Tibial artery (tissue), 4 donors: ENCODE results near the gene COL24A1.

ENCODE experiments used
- DNase-seq, 2 donors: peaks; one replicate each; pipeline ENCODE4 v3.0.0-alpha.2; 2019
- H3K27ac ChIP-seq, 2 donors: fragments of 200-600 bp; sonication (generic) in 1 of 2; 1 replicate in 1 of 2; 2 replicates in 1 of 2; pipeline ENCODE4 v1.5.1; 2018 to 2019; ENCODE audit warnings: mild to moderate bottlenecking in 1 of 2
- H3K27me3 ChIP-seq, 2 donors: fragments of 200-600 bp; sonication (generic) in 1 of 2; one replicate each; pipeline versions ENCODE4 v1.5.1 to v1.6.0; 2016 to 2019
- H3K36me3 ChIP-seq, 3 donors: fragments of 200-600 bp; sonication (generic) in 2 of 3; one replicate each; pipeline ENCODE4 v1.5.1; 2016 to 2019; ENCODE audit warnings: mild to moderate bottlenecking in 2 of 3
- H3K4me1 ChIP-seq, 4 donors: fragments of 200-600 bp; sonication (generic) in 2 of 4; 1 replicate in 3 of 4; 2 replicates in 1 of 4; pipeline ENCODE4 v1.5.1; 2016 to 2019
- H3K4me3 ChIP-seq, 2 donors: fragments of 200-600 bp; sonication (generic) in 1 of 2; 1 replicate in 1 of 2; 2 replicates in 1 of 2; pipeline ENCODE4 v1.5.1; 2018 to 2019; ENCODE audit warnings: mild to moderate bottlenecking in 2 of 2
- H3K9me3 ChIP-seq, 3 donors: fragments of 200-600 bp; sonication (generic) in 1 of 3; one replicate each; pipeline ENCODE4 v1.5.1; 2016 to 2019
- CTCF ChIP-seq, 2 experiments: fragments of 200-600 bp in 1 of 2; fragments of 450-650 bp in 1 of 2; IDR thresholded peaks; one replicate each; pipeline ENCODE4 v1.5.1; 2017 to 2019; ENCODE audit warnings: antibody characterized with exemption in 2 of 2, mild to moderate bottlenecking in 1 of 2, moderate library complexity in 1 of 2
- intact Hi-C: fragments of 100-400 bp; cut with DNase I; formaldehyde crosslinking; loops from one replicate; pipeline ENCODE4 v1.15.0; 2023; ENCODE audit warnings: low total_unique reads

COL24A1 gene

GRCh38 chr1:86035101-86035500 lies 121.5 kb downstream of the COL24A1 start:
- Histone ChIP-seq H3K27me3 (no peaks in the 10 kb centered on the region), H3K4me1 (no peaks in the 10 kb centered on the region), H3K27ac (no peak overlapping the region), H3K4me3 (no peak overlapping the region), H3K36me3 (no peaks in the 10 kb centered on the region), H3K9me3 (no peaks in the 10 kb centered on the region)
- intact Hi-C loops, result no loop called here
- TF ChIP-seq CTCF (IDR thresholded peaks at IDR 0.05), result no peak
- no peak for DNase-seq

GRCh38 chr1:86030180-86030579 lies 126.4 kb downstream of the COL24A1 start:
- DNase-seq, result no peak
- H3K36me3 ChIP-seq, result no peaks in the 10 kb centered on the region
- no peak overlapping the region for H3K27ac ChIP-seq
- intact Hi-C loops, result no loop called here
- TF ChIP-seq CTCF (IDR thresholded peaks at IDR 0.05), result no peak
- H3K4me3 ChIP-seq, result no peak overlapping the region
- H3K27me3 ChIP-seq, result no peaks in the 10 kb centered on the region
- no peaks in the 10 kb centered on the region for H3K4me1 ChIP-seq
- H3K9me3 ChIP-seq, result no peaks in the 10 kb centered on the region

- DNase-seq, result no peak
- intact Hi-C loops, result no loop called here
- Histone ChIP-seq H3K36me3 (no peaks in the 10 kb centered on the region), H3K4me3 (no peak overlapping the region), H3K27ac (no peak overlapping the region), H3K9me3 (no peaks in the 10 kb centered on the region), H3K27me3 (no peaks in the 10 kb centered on the region), H3K4me1 (no peaks in the 10 kb centered on the region)
- TF ChIP-seq CTCF (IDR thresholded peaks at IDR 0.05), result peak; percentile 47 to 73
These were observed 138.2 kb downstream of the COL24A1 start for GRCh38 chr1:86018283-86018923.

- no peak for TF ChIP-seq CTCF (IDR thresholded peaks at IDR 0.05)
- H3K27ac ChIP-seq, result no peak overlapping the region
- no peaks in the 10 kb centered on the region for H3K27me3 ChIP-seq
- H3K36me3 ChIP-seq, result no peaks in the 10 kb centered on the region
- intact Hi-C loops, result no loop called here
- H3K9me3 ChIP-seq, result no peaks in the 10 kb centered on the region
- no peaks in the 10 kb centered on the region for H3K4me1 ChIP-seq
- H3K4me3 ChIP-seq, result no peak overlapping the region
- no peak for DNase-seq
These were observed 140.4 kb downstream of the COL24A1 start for GRCh38 chr1:86016076-86016759.

- Histone ChIP-seq H3K27ac (no peak overlapping the region), H3K4me3 (no peak overlapping the region), H3K9me3 (no peaks in the 10 kb centered on the region), H3K36me3 (no peaks in the 10 kb centered on the region), H3K27me3 (no peaks in the 10 kb centered on the region), H3K4me1 (no peaks in the 10 kb centered on the region)
- DNase-seq, result no peak
- intact Hi-C loops, result no loop called here
- no peak for TF ChIP-seq CTCF (IDR thresholded peaks at IDR 0.05)
These were observed 141.2 kb downstream of the COL24A1 start for GRCh38 chr1:86015375-86015774.
